HT-29 (cell line): ENCODE results near the gene FUT6. TPM values are rescaled to one million over a fixed set of nuclear protein-coding genes. Genes with fewer than 3 reads are reported as not detected.

Source experiments
- DNase-seq: peaks from one replicate; pipeline ENCODE4 v3.0.0-alpha.2; 2015; ENCODE audit warnings: low spot score
- total RNA-seq: library from RNA; depleted of rRNA; stranded (reverse); fragments of >200 nt; shearing (Covaris generic); gene quantifications from 2 replicates; pipeline ENCODE4 v1.2.3, GENCODE V29; 2014

Gene FUT6
- total RNA-seq, 1 experiment from 2014 or later: not detected

- DNase-seq: peak; percentile 80
These were observed 11.4 kb downstream of the FUT6 start for GRCh38 chr19:5827891-5828660.

GRCh38 chr19:5827342-5827890 is 12.1 kb downstream of the FUT6 start:
- no peak for DNase-seq

- peak; percentile 76 for DNase-seq
These were observed 12.8 kb downstream of the FUT6 start for GRCh38 chr19:5826531-5827341.

GRCh38 chr19:5825178-5825577 is 14.3 kb downstream of the FUT6 start:
- no peak for DNase-seq

- DNase-seq: no peak
These were observed 14.8 kb downstream of the FUT6 start for GRCh38 chr19:5824751-5825150.

- DNase-seq: peak; percentile 68
These were observed 15.8 kb downstream of the FUT6 start for GRCh38 chr19:5823579-5824281.

GRCh38 chr19:5822181-5822844 is 17.2 kb downstream of the FUT6 start:
- DNase-seq: no peak

GRCh38 chr19:5821521-5822180 is 17.9 kb downstream of the FUT6 start:
- no peak for DNase-seq

- no peak for DNase-seq
These were observed 18.7 kb downstream of the FUT6 start for GRCh38 chr19:5820785-5821184.

- no peak for DNase-seq
These were observed 20.9 kb downstream of the FUT6 start for GRCh38 chr19:5818594-5818993.

- DNase-seq: no peak
These were observed 22.3 kb downstream of the FUT6 start for GRCh38 chr19:5817218-5817617.

GRCh38 chr19:5814852-5815246 is 24.7 kb downstream of the FUT6 start:
- no peak for DNase-seq

- no peak for DNase-seq
These were observed 25.2 kb downstream of the FUT6 start for GRCh38 chr19:5814123-5814851.

- no peak for DNase-seq
These were observed 28.4 kb downstream of the FUT6 start for GRCh38 chr19:5811117-5811516.

- DNase-seq: no peak
These were observed 30.0 kb downstream of the FUT6 start for GRCh38 chr19:5809469-5809868.

- DNase-seq: no peak
These were observed 30.4 kb downstream of the FUT6 start for GRCh38 chr19:5809053-5809452.

- no peak for DNase-seq
These were observed 31.2 kb downstream of the FUT6 start for GRCh38 chr19:5808120-5808816.

GRCh38 chr19:5806905-5807304 is 32.6 kb downstream of the FUT6 start:
- no peak for DNase-seq

GRCh38 chr19:5806133-5806489 is 33.4 kb downstream of the FUT6 start:
- DNase-seq: no peak
